Panc1 (cell line): ENCODE measurements around the gene AGBL1.

Source experiments
- POLR2AphosphoS5 ChIP-seq: IDR thresholded peaks from 2 replicates; pipeline ENCODE4 v1.6.1; 2012; ENCODE audit warnings: mild to moderate bottlenecking, low read depth, low read length, moderate library complexity
- SIN3A ChIP-seq: IDR thresholded peaks from 2 replicates; pipeline ENCODE4 v1.6.1; 2012; ENCODE audit warnings: low read depth, mild to moderate bottlenecking, low read length, moderate library complexity, borderline replicate concordance; ENCODE audit not compliant: insufficient read depth
- TCF7L2 ChIP-seq: IDR thresholded peaks from 2 replicates; pipeline ENCODE4 v1.6.1; 2011; ENCODE audit warnings: mild to moderate bottlenecking, low read depth, low read length, inconsistent platforms
- TF ChIP-seq, protein P1 (sequence below): fragments of 450-650 bp; IDR thresholded peaks from 2 replicates; pipeline ENCODE4 v1.5.1; 2017; ENCODE audit warnings: mild to moderate bottlenecking
- TF ChIP-seq, protein P2 (sequence below), 2 experiments: IDR thresholded peaks; 2 replicates each; pipeline ENCODE4 v1.6.1; 2011 to 2012; ENCODE audit warnings: low read depth in 2 of 2, control low read depth in 1 of 2, low read length in 1 of 2, mild to moderate bottlenecking in 1 of 2, moderate library complexity in 1 of 2; ENCODE audit not compliant: insufficient read depth in 1 of 2

DNA sequence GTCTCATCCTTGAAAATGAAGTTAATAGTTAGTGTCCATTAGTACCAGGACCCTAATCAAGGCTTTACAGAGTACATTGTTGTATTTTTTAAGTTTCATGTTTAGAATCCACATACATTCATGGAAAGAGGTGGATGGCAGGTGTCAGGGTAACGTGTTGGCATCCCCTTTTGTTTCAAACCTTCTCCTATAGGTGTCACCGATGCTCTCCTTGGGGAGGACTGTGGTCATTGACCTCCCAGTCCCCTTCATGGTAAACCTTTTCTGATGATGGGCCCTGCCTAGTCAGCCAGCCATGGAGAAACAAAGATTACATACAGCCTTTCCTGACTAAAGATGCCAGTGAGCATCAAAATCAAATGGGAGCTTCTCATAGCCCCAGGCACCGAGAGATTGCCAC lies 574.8 kb downstream of the AGBL1 start:
- TF ChIP-seq, protein P1, sequence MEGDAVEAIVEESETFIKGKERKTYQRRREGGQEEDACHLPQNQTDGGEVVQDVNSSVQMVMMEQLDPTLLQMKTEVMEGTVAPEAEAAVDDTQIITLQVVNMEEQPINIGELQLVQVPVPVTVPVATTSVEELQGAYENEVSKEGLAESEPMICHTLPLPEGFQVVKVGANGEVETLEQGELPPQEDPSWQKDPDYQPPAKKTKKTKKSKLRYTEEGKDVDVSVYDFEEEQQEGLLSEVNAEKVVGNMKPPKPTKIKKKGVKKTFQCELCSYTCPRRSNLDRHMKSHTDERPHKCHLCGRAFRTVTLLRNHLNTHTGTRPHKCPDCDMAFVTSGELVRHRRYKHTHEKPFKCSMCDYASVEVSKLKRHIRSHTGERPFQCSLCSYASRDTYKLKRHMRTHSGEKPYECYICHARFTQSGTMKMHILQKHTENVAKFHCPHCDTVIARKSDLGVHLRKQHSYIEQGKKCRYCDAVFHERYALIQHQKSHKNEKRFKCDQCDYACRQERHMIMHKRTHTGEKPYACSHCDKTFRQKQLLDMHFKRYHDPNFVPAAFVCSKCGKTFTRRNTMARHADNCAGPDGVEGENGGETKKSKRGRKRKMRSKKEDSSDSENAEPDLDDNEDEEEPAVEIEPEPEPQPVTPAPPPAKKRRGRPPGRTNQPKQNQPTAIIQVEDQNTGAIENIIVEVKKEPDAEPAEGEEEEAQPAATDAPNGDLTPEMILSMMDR = no peak
- no peak for TF ChIP-seq POLR2AphosphoS5
- TF ChIP-seq, protein P2, sequence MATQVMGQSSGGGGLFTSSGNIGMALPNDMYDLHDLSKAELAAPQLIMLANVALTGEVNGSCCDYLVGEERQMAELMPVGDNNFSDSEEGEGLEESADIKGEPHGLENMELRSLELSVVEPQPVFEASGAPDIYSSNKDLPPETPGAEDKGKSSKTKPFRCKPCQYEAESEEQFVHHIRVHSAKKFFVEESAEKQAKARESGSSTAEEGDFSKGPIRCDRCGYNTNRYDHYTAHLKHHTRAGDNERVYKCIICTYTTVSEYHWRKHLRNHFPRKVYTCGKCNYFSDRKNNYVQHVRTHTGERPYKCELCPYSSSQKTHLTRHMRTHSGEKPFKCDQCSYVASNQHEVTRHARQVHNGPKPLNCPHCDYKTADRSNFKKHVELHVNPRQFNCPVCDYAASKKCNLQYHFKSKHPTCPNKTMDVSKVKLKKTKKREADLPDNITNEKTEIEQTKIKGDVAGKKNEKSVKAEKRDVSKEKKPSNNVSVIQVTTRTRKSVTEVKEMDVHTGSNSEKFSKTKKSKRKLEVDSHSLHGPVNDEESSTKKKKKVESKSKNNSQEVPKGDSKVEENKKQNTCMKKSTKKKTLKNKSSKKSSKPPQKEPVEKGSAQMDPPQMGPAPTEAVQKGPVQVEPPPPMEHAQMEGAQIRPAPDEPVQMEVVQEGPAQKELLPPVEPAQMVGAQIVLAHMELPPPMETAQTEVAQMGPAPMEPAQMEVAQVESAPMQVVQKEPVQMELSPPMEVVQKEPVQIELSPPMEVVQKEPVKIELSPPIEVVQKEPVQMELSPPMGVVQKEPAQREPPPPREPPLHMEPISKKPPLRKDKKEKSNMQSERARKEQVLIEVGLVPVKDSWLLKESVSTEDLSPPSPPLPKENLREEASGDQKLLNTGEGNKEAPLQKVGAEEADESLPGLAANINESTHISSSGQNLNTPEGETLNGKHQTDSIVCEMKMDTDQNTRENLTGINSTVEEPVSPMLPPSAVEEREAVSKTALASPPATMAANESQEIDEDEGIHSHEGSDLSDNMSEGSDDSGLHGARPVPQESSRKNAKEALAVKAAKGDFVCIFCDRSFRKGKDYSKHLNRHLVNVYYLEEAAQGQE (IDR thresholded peaks at IDR 0.05; ENCODE audit: insufficient read depth in 1 of 2, low read depth in 2 of 2, low read length in 1 of 2) = no peak
- TF ChIP-seq TCF7L2 = no peak
- TF ChIP-seq SIN3A = no peak
